A673 (cell line): Measurements from ENCODE around the gene S100A16.

Source experiments
- EZH2 ChIP-seq: fragments of 200-600 bp; sonication (generic); IDR thresholded peaks from 2 replicates; pipeline ENCODE4 v1.6.1; 2017; ENCODE audit warnings: borderline replicate concordance, low read depth, mild to moderate bottlenecking, mixed read lengths, antibody characterized with exemption, low read length; ENCODE audit not compliant: poor library complexity, severe bottlenecking
- TF ChIP-seq, protein P1 (sequence below): fragments of 300-800, 200-600 bp; sonication (generic); conservative IDR thresholded peaks from 2 replicates; pipeline ENCODE4 v1.5.1; 2017; ENCODE audit warnings: low read depth, mild to moderate bottlenecking, antibody characterized with exemption, low read length, moderate library complexity, mixed read lengths

DNA sequence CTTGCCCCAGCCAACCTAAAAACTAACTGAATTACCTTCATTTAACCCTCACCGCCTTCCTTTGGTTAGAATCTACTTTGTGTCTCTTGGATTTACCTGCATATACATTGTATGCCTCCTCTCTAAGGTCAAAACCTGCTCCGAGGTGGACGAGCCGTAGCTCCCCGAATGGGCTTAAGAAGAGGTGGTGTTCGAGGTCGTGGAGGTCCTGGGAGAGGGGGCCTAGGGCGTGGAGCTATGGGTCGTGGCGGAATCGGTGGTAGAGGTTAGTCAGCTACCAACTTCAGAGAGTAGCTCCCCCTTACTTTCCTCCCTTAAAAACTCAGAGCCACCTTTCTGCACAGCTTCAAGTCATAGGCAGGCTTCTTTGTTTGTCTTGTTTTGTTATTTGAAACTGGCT lies 30.2 kb upstream of the S100A16 start:
- TF ChIP-seq, protein P1, sequence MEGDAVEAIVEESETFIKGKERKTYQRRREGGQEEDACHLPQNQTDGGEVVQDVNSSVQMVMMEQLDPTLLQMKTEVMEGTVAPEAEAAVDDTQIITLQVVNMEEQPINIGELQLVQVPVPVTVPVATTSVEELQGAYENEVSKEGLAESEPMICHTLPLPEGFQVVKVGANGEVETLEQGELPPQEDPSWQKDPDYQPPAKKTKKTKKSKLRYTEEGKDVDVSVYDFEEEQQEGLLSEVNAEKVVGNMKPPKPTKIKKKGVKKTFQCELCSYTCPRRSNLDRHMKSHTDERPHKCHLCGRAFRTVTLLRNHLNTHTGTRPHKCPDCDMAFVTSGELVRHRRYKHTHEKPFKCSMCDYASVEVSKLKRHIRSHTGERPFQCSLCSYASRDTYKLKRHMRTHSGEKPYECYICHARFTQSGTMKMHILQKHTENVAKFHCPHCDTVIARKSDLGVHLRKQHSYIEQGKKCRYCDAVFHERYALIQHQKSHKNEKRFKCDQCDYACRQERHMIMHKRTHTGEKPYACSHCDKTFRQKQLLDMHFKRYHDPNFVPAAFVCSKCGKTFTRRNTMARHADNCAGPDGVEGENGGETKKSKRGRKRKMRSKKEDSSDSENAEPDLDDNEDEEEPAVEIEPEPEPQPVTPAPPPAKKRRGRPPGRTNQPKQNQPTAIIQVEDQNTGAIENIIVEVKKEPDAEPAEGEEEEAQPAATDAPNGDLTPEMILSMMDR: no peak
- no peak for TF ChIP-seq EZH2
